Dermis microvascular lymphatic vessel endothelial cell (primary cell): ENCODE data around the gene SLC24A3. TPM values are rescaled to one million over a fixed set of nuclear protein-coding genes. Genes with fewer than 3 reads are reported as not detected.

ENCODE experiments used
- DNase-seq, 2 donors: peaks; one replicate each; pipeline versions ENCODE4 v3.0.0 to v3.0.0-alpha.2; 2010; ENCODE audit warnings: low read depth in 2 of 2
- total RNA-seq: library from RNA; depleted of rRNA; stranded (reverse); fragments of >200 nt; gene quantifications from 2 replicates; pipeline ENCODE4 v1.2.1, GENCODE V29; 2014

Gene SLC24A3
- total RNA-seq, 1 donor from 2014 or later: under 0.01 TPM

DNA sequence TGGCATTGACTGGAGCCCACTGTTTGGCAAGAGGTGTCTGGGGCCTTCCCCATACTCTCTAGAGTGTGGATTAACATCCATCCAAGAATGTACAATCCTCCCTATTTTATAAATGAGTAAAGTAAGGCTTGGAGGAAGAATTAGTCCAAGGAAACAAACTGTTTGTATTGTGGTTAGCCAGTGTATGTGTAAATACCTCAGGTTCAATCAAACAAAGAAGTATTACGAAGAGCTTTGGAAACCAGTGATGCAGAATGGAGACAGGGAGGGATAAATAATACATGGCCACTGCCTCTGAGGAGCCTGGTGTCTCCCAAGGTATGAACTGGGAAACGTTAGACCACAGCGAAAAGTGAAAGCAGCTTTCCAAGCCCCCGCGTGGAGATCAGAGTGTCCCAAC lies 319.0 kb downstream of the SLC24A3 start:
- DNase-seq: no peak

GRCh38 chr20:19538556-19538955 lies 326.1 kb downstream of the SLC24A3 start:
- DNase-seq: no peak

DNA sequence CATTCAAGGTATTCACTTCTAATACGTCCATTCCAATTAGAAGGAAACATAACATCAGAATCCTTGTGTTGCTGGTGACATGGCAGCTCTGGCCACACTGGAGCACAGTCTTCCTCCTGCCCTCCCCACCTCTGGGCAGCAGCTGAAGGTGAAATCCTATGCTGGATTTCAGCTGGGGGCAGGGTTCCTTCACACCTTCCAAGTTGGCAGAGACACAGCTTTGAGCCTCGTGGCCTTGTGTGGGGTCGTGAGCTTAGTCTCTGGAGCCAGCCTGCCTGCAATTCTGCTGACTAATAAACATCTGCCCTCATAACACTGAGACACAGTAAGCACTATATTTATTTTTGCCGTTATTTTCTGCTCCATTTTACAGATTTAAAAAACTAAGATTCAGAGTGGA lies 326.7 kb downstream of the SLC24A3 start:
- no peak for DNase-seq

- DNase-seq: no peak
These were observed 327.9 kb downstream of the SLC24A3 start for GRCh38 chr20:19540392-19540791.

DNA sequence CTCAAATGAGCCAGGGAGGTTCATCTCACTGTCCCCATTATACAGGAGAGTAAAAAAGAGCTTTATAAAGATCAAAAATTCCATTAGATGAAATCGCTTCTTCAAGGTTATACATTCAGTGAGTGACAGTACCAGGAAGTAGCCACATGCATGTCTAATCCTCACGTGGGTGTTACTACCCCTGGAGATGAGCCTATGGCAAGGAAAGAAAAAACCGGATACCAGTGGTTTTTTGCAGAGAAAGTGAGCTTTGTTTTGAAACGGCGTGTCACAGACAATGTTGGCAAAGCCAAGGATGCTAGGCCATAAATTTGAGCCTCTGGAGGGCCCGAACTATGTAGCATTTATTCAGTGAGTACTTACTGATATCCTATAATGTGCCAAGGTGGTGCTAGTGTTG lies 330.7 kb downstream of the SLC24A3 start:
- DNase-seq: no peak

- no peak for DNase-seq
These were observed 332.2 kb downstream of the SLC24A3 start for GRCh38 chr20:19544684-19545083.

DNA sequence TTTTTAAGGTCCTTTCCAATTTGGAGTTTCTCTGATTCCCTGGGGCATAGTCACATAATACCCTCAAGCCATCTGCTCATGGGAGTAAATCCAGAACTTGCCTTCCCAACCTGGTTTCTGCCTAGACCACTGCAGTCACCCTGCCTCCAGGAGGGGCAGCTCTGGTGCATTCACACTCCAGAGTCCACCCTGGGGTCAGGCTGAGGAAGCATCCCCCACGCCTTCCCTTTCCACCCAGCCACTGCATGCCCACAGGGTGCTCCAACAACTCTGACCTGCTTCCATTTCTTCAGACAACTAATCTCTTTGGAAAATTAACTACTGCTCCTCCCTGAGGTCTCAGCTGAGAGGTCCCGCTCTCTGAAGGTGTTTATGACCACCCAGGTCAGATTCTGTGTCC lies 334.2 kb downstream of the SLC24A3 start:
- no peak for DNase-seq

DNA sequence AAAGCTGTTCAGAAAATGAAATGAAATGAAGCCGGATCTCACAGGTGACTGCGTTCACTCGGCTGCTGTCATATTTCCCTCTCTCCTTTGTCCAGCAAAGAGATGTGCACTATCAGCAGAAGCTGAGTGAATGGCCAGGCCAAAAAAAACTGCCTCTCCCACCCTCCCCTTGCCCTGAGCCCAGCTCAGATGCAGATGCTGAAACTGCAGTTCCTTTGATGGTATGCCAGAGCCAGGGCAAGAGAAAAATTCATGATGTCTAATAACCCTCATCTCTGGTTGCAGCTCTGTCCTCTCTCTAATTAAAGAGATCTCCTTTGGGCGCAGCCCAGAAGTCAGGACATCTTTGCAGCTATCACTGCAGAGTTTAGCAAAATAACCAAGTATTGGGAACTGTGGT lies 335.1 kb downstream of the SLC24A3 start:
- DNase-seq: no peak

DNA sequence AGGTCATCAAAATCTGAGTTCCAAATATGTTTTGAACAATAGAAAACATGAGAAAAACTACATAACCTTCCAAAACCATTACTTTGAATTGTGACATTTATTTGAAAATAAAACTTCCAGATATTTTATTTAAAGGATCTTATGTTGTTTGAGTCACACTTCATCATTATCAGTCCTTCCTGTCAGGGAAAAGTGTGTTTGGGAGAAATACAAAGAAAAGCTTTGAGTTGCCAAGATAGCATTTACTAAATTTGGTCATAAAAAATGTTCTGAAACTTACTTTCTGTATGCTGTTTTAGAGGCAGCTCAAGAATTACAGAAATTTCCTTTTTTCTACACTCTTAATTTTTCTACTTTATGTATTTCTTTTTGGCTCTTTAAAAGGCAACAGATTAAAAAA lies 337.5 kb downstream of the SLC24A3 start:
- no peak for DNase-seq

- DNase-seq: no peak
These were observed 340.1 kb downstream of the SLC24A3 start for GRCh38 chr20:19552221-19553180.

DNA sequence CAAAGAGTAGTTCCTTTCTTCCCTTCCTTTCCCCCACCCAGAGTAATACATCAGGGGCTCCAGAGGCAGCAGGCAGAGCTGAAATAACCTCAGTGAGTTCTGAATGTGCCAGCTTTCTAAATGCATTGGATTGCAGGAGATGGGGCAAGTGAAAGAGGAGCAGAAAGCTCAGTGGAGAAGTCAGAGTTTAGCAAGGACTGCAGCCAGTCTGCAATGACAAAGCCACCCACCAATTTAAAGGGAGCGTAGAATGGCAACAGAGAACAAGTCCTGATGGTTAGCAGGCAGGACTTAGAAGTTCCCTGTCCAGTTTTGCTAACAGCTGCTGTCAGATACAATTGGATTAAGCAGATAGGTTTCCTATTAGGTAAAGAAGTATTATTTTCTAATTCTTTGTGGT lies 342.2 kb downstream of the SLC24A3 start:
- no peak for DNase-seq

- no peak for DNase-seq
These were observed 343.3 kb downstream of the SLC24A3 start for GRCh38 chr20:19555726-19556125.

GRCh38 chr20:19557291-19557690 lies 344.8 kb downstream of the SLC24A3 start:
- DNase-seq: no peak

DNA sequence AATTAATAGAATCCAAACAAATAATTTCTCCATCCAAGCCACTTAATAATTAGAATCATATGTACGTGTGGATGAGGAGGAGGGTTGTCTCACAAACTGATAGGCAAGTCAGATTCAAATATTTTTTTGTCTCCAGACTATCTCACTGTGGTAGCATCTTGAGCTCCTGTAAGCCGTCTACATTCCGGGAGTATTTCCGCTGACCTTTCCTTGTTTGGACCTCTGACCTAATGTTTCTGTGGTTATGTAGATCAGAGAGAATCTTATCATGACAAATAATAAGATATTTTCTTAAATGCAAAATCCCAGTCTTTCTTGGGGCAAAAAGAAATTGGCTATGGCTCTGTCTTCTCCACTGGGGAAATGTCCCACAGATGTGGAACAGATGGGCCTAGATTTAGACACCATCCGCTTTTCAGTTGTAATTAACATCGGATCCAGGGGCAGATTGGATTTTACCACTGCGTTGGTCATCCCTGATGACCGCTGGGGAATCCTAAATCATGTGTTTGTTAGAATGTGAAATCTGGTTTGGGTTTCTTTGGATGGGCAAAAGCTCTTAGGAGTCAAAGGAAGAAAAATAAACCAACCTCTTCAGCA lies 348.5 kb downstream of the SLC24A3 start:
- no peak for DNase-seq

GRCh38 chr20:19562426-19562825 lies 350.0 kb downstream of the SLC24A3 start:
- DNase-seq: no peak

- DNase-seq: no peak
These were observed 351.8 kb downstream of the SLC24A3 start for GRCh38 chr20:19564261-19564660.

GRCh38 chr20:19565736-19566135 lies 353.3 kb downstream of the SLC24A3 start:
- DNase-seq: no peak

- DNase-seq: no peak
These were observed 353.9 kb downstream of the SLC24A3 start for GRCh38 chr20:19566226-19566945.

DNA sequence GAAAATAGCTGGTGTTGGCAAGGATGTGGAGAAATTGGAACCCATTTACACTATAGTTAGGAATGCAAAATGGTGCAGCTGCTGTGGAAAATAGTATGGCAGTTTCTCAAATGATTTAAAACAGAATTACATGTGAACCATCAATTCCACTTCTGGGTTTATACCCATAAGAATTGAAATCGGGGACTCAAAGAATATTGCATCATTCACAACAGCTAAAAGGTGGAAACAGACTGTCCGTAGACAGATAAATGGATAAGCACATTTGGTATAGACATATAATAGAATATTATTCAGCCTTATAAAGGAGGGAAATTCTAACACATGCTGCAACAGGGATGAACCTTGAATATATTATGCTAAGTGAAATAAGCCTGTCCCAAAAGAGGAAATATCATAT lies 355.7 kb downstream of the SLC24A3 start:
- DNase-seq: no peak

GRCh38 chr20:19571996-19572395 lies 359.6 kb downstream of the SLC24A3 start:
- DNase-seq: no peak

GRCh38 chr20:19577692-19578091 lies 365.2 kb downstream of the SLC24A3 start:
- DNase-seq: no peak

DNA sequence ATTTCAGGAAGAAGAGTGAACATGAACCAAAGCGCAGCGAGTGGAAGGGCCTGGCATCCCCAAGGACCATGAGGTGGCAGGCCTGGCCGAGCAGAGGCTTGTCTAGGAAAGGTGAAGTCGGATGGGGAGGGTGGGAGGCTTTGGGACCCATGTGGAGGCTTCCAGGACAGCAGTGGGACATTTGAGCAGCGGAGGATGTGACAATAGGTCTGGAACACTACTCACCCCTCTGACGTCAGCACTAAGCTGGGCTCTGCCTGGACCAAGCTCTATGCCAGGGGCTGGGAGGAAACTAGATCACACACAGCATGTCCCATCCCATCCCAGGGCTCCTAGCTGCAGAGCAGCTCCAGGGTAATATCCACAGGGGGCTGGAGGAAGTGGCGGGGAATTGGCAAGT lies 370.3 kb downstream of the SLC24A3 start:
- no peak for DNase-seq
